K562 (cell line): ENCODE data around the gene C7orf25. TPM values are rescaled to one million over a fixed set of nuclear protein-coding genes. Genes with fewer than 3 reads are reported as not detected.

ENCODE experiments used
- C11orf30 ChIP-seq: fragments of 450-650 bp; IDR thresholded peaks from 2 replicates; pipeline ENCODE4 v1.6.1; 2016; ENCODE audit warnings: low read depth, mild to moderate bottlenecking
- DPF2 ChIP-seq: fragments of 450-650 bp; IDR thresholded peaks from 2 replicates; pipeline ENCODE4 v1.6.1; 2016
- GTF2F1 ChIP-seq: IDR thresholded peaks from 2 replicates; pipeline ENCODE4 v1.6.1; 2011; ENCODE audit warnings: low read depth, low read length, improper control_type of control experiment
- KDM4B ChIP-seq, 2 experiments: fragments of 450-650 bp in 1 of 2; sonication (generic) in 1 of 2; IDR thresholded peaks; 2 replicates each; pipeline ENCODE4 v1.6.1; 2016 to 2017; ENCODE audit warnings: borderline replicate concordance in 2 of 2, antibody characterized with exemption in 1 of 2, low read depth in 1 of 2, mild to moderate bottlenecking in 1 of 2
- NFE2 ChIP-seq: IDR thresholded peaks from 2 replicates; pipeline ENCODE4 v1.6.1; 2014; ENCODE audit warnings: antibody characterized with exemption, low read depth
- SRSF1 ChIP-seq: fragments of 200-400 bp; formaldehyde crosslinking; IDR thresholded peaks from 2 replicates; pipeline ENCODE4 v1.6.1; 2017; ENCODE audit warnings: mild to moderate bottlenecking, low read depth, low read length, moderate library complexity
- TRIM24 ChIP-seq, 2 experiments: fragments of 450-650 bp; IDR thresholded peaks; 2 replicates each; pipeline ENCODE4 v1.6.1; 2016
- YY1 ChIP-seq, 3 experiments: IDR thresholded peaks; 2 replicates each; pipeline ENCODE4 v1.6.1; 2011; ENCODE audit warnings: low read length in 2 of 3, mild to moderate bottlenecking in 2 of 3, moderate library complexity in 2 of 3, borderline replicate concordance in 1 of 3, control low read depth in 1 of 3, low read depth in 1 of 3; ENCODE audit not compliant: insufficient read depth in 3 of 3, insufficient replicate concordance in 2 of 3, control insufficient read depth in 1 of 3, insufficient read length in 1 of 3; ENCODE audit errors: extremely low read depth in 1 of 3
- ZNF217 ChIP-seq: sonication (generic); formaldehyde crosslinking; IDR thresholded peaks from 2 replicates; pipeline ENCODE4 v1.8.0; 2022; ENCODE audit warnings: mild to moderate bottlenecking, missing genetic modification reagents
- ZNF239 ChIP-seq: fragments of 250-450 bp; sonication (Bioruptor Pico); IDR thresholded peaks from 2 replicates; pipeline ENCODE4 v1.4.0; 2020; ENCODE audit warnings: mild to moderate bottlenecking
- ZNF408 ChIP-seq: fragments of 250-450 bp; sonication (Bioruptor Pico); IDR thresholded peaks from 2 replicates; pipeline ENCODE4 v1.4.0; 2020; ENCODE audit warnings: low read depth, mild to moderate bottlenecking, moderate library complexity
- ZNF699 ChIP-seq: fragments of 250-450 bp; sonication (Bioruptor Pico); IDR thresholded peaks from 2 replicates; pipeline ENCODE4 v1.8.0; 2021; ENCODE audit warnings: mild to moderate bottlenecking, moderate library complexity; ENCODE audit not compliant: insufficient replicate concordance
- ZNF780A ChIP-seq: fragments of 250-450 bp; sonication (Bioruptor Pico); IDR thresholded peaks from 2 replicates; pipeline ENCODE4 v1.5.0; 2021; ENCODE audit warnings: mild to moderate bottlenecking
- polyA plus RNA-seq, 8 experiments: library from polyadenylated mRNA; depleted of rRNA in 4 of 8; stranded (reverse) in 5 of 8; unstranded in 3 of 8; fragments of >200 nt; fragmentation: Nextera tagmentation in 2 of 8; fragmentation: Illumina TruSeq in 1 of 8; extraction: Ambion mirVana in 2 of 8; extraction: Trizol in 1 of 8; gene quantifications; 2 replicates each; pipeline versions ENCODE4 v1.2.1 to v1.2.3, GENCODE V29; 2011 to 2014; ENCODE audit warnings: inconsistent platforms in 1 of 8, missing spikeins in 1 of 8
- total RNA-seq, 7 experiments: library from RNA; depleted of rRNA in 6 of 7; stranded (reverse); fragments of >200 nt in 6 of 7; fragmentation: Illumina TruSeq in 2 of 7; extraction: Trizol in 2 of 7; gene quantifications; 2 replicates each; pipeline versions ENCODE4 v1.2.1 to v1.2.3, GENCODE V29; 2011 to 2021; ENCODE audit warnings: low replicate concordance in 1 of 7
- TF ChIP-seq, protein P1 (sequence below): sonication (generic); formaldehyde crosslinking; IDR thresholded peaks from 2 replicates; pipeline ENCODE4 v1.8.0; 2022; ENCODE audit warnings: mild to moderate bottlenecking, low read depth, missing genetic modification reagents
- TF ChIP-seq, protein P2 (sequence below): fragments of 450-650 bp; IDR thresholded peaks from 2 replicates; pipeline ENCODE4 v1.6.1; 2017; ENCODE audit warnings: mild to moderate bottlenecking, moderate library complexity
- TF ChIP-seq, protein P3 (sequence below): fragments of 250-450 bp; sonication (Bioruptor Pico); IDR thresholded peaks from 2 replicates; pipeline ENCODE4 v1.8.0; 2021; ENCODE audit warnings: mild to moderate bottlenecking, moderate library complexity
- TF ChIP-seq, protein P4 (sequence below): fragments of 450-650 bp; IDR thresholded peaks from 2 replicates; pipeline ENCODE4 v1.6.1; 2018; ENCODE audit not compliant: partially characterized antibody

Gene C7orf25
- total and polyA plus RNA-seq, 9 of the 15 experiments (the other 6 are each of a cell fraction or from before 2014, with no cell fraction given), result 1.2 to 4.7 (median 1.9) TPM

DNA sequence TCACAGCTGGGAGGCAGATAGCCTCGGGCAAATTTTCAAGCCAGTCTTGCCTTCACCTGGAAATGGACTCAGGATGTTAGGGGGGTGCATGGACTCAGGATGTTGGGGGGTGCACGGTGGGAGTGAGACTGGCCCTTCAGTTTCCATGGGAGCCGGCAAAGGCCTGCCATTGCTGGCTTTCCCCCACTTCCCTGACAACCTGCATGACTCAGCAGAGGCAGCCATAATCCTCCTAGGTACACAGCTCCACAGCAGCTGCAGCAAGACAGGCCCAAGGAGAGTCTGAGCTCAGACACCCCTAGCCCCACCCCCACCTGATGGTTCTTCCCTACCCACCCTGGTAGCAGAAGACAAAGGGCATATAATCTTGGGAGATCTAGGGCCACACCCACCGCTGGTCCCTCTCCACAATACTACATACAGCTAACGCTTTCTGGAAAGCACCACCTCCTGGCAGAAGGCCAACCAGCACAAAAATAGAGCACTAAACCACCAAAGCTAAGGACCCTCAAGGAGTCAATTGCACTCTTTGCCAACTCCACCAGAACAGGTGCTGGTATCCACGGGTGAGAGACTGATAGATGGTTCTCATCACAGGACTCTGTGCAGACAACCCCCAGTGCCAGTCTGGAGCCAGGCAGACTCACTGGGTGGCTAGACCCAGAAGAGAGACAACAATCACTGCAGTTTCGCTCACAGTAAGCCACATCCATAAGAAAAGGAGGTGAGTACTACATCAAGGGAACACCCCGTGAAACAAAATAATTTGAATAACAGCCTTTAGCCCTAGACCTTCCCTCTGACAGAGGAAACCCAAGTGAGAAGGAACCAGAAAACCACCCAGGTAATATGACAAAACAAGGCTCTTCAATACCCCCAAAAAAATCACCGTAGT, 18.3 kb downstream of the C7orf25 start (continued):
- TF ChIP-seq ZNF408, result no peak
- no peak for TF ChIP-seq ZNF699 (CRISPR knock-in tag)
- peak; percentile 78 for TF ChIP-seq NFE2
- TF ChIP-seq DPF2, result 0 out of 2 replicates have a peak, but pooled peaks have one; percentile 17
- no peak for TF ChIP-seq SRSF1
- no peak for TF ChIP-seq ZNF239 (CRISPR knock-in tag)
- TF ChIP-seq, protein P1, sequence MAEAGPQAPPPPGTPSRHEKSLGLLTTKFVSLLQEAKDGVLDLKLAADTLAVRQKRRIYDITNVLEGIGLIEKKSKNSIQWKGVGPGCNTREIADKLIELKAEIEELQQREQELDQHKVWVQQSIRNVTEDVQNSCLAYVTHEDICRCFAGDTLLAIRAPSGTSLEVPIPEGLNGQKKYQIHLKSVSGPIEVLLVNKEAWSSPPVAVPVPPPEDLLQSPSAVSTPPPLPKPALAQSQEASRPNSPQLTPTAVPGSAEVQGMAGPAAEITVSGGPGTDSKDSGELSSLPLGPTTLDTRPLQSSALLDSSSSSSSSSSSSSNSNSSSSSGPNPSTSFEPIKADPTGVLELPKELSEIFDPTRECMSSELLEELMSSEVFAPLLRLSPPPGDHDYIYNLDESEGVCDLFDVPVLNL (CRISPR knock-in tag), result no peak
- no peak for TF ChIP-seq ZNF780A (CRISPR knock-in tag)
- TF ChIP-seq KDM4B (IDR thresholded peaks at IDR 0.05; ENCODE audit: borderline replicate concordance in 2 of 2, low read depth in 1 of 2), result no peak
- TF ChIP-seq C11orf30, result peak; percentile 79
- TF ChIP-seq, protein P2, sequence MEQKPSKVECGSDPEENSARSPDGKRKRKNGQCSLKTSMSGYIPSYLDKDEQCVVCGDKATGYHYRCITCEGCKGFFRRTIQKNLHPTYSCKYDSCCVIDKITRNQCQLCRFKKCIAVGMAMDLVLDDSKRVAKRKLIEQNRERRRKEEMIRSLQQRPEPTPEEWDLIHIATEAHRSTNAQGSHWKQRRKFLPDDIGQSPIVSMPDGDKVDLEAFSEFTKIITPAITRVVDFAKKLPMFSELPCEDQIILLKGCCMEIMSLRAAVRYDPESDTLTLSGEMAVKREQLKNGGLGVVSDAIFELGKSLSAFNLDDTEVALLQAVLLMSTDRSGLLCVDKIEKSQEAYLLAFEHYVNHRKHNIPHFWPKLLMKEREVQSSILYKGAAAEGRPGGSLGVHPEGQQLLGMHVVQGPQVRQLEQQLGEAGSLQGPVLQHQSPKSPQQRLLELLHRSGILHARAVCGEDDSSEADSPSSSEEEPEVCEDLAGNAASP, result no peak
- TF ChIP-seq ZNF217, result no peak
- TF ChIP-seq, protein P3, sequence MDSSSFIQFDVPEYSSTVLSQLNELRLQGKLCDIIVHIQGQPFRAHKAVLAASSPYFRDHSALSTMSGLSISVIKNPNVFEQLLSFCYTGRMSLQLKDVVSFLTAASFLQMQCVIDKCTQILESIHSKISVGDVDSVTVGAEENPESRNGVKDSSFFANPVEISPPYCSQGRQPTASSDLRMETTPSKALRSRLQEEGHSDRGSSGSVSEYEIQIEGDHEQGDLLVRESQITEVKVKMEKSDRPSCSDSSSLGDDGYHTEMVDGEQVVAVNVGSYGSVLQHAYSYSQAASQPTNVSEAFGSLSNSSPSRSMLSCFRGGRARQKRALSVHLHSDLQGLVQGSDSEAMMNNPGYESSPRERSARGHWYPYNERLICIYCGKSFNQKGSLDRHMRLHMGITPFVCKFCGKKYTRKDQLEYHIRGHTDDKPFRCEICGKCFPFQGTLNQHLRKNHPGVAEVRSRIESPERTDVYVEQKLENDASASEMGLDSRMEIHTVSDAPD (CRISPR knock-in tag), result no peak
- no peak for TF ChIP-seq GTF2F1
- TF ChIP-seq, protein P4, sequence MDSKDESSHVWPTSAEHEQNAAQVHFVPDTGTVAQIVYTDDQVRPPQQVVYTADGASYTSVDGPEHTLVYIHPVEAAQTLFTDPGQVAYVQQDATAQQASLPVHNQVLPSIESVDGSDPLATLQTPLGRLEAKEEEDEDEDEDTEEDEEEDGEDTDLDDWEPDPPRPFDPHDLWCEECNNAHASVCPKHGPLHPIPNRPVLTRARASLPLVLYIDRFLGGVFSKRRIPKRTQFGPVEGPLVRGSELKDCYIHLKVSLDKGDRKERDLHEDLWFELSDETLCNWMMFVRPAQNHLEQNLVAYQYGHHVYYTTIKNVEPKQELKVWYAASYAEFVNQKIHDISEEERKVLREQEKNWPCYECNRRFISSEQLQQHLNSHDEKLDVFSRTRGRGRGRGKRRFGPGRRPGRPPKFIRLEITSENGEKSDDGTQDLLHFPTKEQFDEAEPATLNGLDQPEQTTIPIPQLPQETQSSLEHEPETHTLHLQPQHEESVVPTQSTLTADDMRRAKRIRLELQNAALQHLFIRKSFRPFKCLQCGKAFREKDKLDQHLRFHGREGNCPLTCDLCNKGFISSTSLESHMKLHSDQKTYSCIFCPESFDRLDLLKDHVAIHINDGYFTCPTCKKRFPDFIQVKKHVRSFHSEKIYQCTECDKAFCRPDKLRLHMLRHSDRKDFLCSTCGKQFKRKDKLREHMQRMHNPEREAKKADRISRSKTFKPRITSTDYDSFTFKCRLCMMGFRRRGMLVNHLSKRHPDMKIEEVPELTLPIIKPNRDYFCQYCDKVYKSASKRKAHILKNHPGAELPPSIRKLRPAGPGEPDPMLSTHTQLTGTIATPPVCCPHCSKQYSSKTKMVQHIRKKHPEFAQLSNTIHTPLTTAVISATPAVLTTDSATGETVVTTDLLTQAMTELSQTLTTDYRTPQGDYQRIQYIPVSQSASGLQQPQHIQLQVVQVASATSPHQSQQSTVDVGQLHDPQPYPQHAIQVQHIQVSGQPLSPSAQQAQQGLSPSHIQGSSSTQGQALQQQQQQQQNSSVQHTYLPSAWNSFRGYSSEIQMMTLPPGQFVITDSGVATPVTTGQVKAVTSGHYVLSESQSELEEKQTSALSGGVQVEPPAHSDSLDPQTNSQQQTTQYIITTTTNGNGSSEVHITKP, result peak; percentile 34
- TF ChIP-seq YY1 (IDR thresholded peaks at IDR 0.05; ENCODE audit: borderline replicate concordance in 1 of 3, control insufficient read depth in 1 of 3, extremely low read depth in 1 of 3, insufficient read depth in 3 of 3, insufficient read length in 1 of 3, insufficient replicate concordance in 2 of 3, low read depth in 1 of 3, low read length in 2 of 3), result peak in 2 of 3 experiments; percentile 19 to 74
- TF ChIP-seq TRIM24 (IDR thresholded peaks at IDR 0.05), result 0 out of 4 replicates have a peak, but pooled peaks of 1 of the 2 experiments have one; percentile 14
